ENCODE measurements around the gene RPL27A.

DNA sequence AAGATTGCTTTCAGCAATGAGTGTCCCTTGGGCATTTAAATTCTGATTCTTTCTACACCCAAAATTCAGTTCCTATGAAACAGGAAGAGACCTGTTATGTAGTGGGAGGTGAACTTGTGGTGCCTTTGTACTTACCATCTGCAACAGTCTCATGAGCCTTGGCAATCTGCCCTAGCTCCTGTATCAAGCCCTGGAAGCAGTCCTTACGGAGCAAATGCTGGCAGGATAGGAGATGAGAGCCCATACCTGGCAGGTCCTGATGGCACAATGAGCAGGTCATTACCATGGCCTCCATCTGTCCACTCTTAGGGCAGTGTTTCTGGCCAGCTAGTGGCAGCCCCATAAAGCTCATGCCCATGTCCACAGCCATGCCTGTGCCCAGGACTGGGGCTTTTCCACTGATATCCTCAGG lies 10.9 kb upstream of the RPL27A start:
- TF ChIP-seq CEBPB (IDR thresholded peaks at IDR 0.05; ENCODE audit: low read depth, low read length), result no peak
- TF ChIP-seq ZNF274 (IDR thresholded peaks at IDR 0.05; ENCODE audit: borderline replicate concordance, extremely low read depth, low read length), result no peak
- TF ChIP-seq, protein P1, sequence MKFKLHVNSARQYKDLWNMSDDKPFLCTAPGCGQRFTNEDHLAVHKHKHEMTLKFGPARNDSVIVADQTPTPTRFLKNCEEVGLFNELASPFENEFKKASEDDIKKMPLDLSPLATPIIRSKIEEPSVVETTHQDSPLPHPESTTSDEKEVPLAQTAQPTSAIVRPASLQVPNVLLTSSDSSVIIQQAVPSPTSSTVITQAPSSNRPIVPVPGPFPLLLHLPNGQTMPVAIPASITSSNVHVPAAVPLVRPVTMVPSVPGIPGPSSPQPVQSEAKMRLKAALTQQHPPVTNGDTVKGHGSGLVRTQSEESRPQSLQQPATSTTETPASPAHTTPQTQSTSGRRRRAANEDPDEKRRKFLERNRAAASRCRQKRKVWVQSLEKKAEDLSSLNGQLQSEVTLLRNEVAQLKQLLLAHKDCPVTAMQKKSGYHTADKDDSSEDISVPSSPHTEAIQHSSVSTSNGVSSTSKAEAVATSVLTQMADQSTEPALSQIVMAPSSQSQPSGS (IDR thresholded peaks at IDR 0.05; ENCODE audit: low read length), result no peak
- no peak for TF ChIP-seq TAF1 (IDR thresholded peaks at IDR 0.05; ENCODE audit: low read depth, low read length)
- TF ChIP-seq, protein P2, sequence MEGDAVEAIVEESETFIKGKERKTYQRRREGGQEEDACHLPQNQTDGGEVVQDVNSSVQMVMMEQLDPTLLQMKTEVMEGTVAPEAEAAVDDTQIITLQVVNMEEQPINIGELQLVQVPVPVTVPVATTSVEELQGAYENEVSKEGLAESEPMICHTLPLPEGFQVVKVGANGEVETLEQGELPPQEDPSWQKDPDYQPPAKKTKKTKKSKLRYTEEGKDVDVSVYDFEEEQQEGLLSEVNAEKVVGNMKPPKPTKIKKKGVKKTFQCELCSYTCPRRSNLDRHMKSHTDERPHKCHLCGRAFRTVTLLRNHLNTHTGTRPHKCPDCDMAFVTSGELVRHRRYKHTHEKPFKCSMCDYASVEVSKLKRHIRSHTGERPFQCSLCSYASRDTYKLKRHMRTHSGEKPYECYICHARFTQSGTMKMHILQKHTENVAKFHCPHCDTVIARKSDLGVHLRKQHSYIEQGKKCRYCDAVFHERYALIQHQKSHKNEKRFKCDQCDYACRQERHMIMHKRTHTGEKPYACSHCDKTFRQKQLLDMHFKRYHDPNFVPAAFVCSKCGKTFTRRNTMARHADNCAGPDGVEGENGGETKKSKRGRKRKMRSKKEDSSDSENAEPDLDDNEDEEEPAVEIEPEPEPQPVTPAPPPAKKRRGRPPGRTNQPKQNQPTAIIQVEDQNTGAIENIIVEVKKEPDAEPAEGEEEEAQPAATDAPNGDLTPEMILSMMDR (IDR thresholded peaks at IDR 0.05; ENCODE audit: control extremely low read depth in 1 of 3, insufficient read depth in 1 of 3, low read depth in 1 of 3, low read length in 3 of 3), result no peak
- TF ChIP-seq CBX5 (IDR thresholded peaks at IDR 0.05; ENCODE audit: low read depth, low read length), result no peak
- TF ChIP-seq NRF1 (IDR thresholded peaks at IDR 0.05; ENCODE audit: low read depth, low read length), result no peak
- no peak for TF ChIP-seq GABPA (IDR thresholded peaks at IDR 0.05; ENCODE audit: borderline replicate concordance, insufficient read depth, low read length)
- no peak for TF ChIP-seq JUN (IDR thresholded peaks at IDR 0.05; ENCODE audit: low read depth, low read length)
- TF ChIP-seq YY1 (IDR thresholded peaks at IDR 0.05; ENCODE audit: low read depth, low read length), result no peak
- TF ChIP-seq KDM1A (IDR thresholded peaks at IDR 0.05; ENCODE audit: borderline replicate concordance, low read length), result no peak

Data from H1 (cell line).